B cell (primary cell): ENCODE data around the gene PCBP3. TPM values are rescaled to one million over a fixed set of nuclear protein-coding genes. Genes with fewer than 3 reads are reported as not detected.

Source experiments
- ATAC-seq: fragments of 200-7000 bp; cut with Tn5 transposase; one replicate; pipeline ENCODE4 v1.10.0; 2021; ENCODE audit warnings: low read depth, mild to moderate bottlenecking, moderate number of reproducible peaks, moderate library complexity
- CTCF ChIA-PET: fragments of 350-600 bp; sonication (Branson Sonifier 250); formaldehyde crosslinking; loops from one replicate; lab custom pipeline; 2021; ENCODE audit warnings: antibody characterized with exemption, inconsistent platforms; lab: Charles Lee
- POLR2A ChIA-PET: fragments of 350-600 bp; sonication (Branson Sonifier 250); formaldehyde crosslinking; loops from one replicate; lab custom pipeline; 2021; ENCODE audit warnings: antibody characterized with exemption; lab: Charles Lee
- DNase-seq: peaks from one replicate; pipeline ENCODE4 v3.0.0; 2013
- H2AFZ ChIP-seq: 2 replicates; pipeline ENCODE4 v1.6.1; 2012; ENCODE audit warnings: mild to moderate bottlenecking, low read depth, low read length; ENCODE audit not compliant: insufficient read depth, poor library complexity, severe bottlenecking
- H3K27ac ChIP-seq, 2 donors: 1 replicate in 1 of 2; 2 replicates in 1 of 2; pipeline ENCODE4 v1.5.1; 2012 to 2013; ENCODE audit warnings: low read length in 2 of 2, mild to moderate bottlenecking in 2 of 2, moderate library complexity in 1 of 2
- H3K27me3 ChIP-seq, 4 experiments: fragments of 200-600 bp in 1 of 4; sonication (generic) in 1 of 4; replicated peaks in 1 of 4; 1 replicate in 2 of 4; 2 replicates in 2 of 4; pipeline versions ENCODE4 v1.6.1 to v1.7.0; 2013 to 2016; ENCODE audit warnings: low read length in 3 of 4, mild to moderate bottlenecking in 2 of 4, mixed read lengths in 1 of 4, moderate library complexity in 1 of 4; ENCODE audit not compliant: insufficient read depth in 4 of 4, control insufficient read depth in 3 of 4; ENCODE audit errors: control extremely low read depth in 1 of 4
- H3K36me3 ChIP-seq, 2 experiments: replicated peaks in 1 of 2; 1 replicate in 1 of 2; 2 replicates in 1 of 2; pipeline versions ENCODE4 v1.6.1 to v1.7.1; 2013; ENCODE audit warnings: low read length in 1 of 2; ENCODE audit not compliant: insufficient read depth in 2 of 2, control insufficient read depth in 1 of 2; ENCODE audit errors: control extremely low read depth in 1 of 2, extremely low read depth in 1 of 2
- H3K4me1 ChIP-seq, 2 donors: fragments of 200-600 bp in 1 of 2; sonication (generic) in 1 of 2; 1 replicate in 1 of 2; 2 replicates in 1 of 2; pipeline versions ENCODE4 v1.5.1 to v1.6.1; 2013 to 2017; ENCODE audit warnings: low read length in 2 of 2; ENCODE audit not compliant: control insufficient read depth in 2 of 2, insufficient read depth in 2 of 2
- H3K4me2 ChIP-seq: replicated peaks from 2 replicates; pipeline ENCODE3; 2012; ENCODE audit warnings: mild to moderate bottlenecking, low read depth, low read length; ENCODE audit not compliant: poor library complexity, severe bottlenecking
- H3K4me3 ChIP-seq, 5 experiments: fragments of 200-600 bp in 1 of 5; sonication (generic) in 1 of 5; 1 replicate in 3 of 5; 2 replicates in 2 of 5; pipeline versions ENCODE4 v1.5.1 to v1.7.0; 2011 to 2016; ENCODE audit warnings: low read length in 4 of 5, mild to moderate bottlenecking in 4 of 5, low read depth in 2 of 5, control low read depth in 1 of 5, moderate library complexity in 1 of 5; ENCODE audit not compliant: insufficient read depth in 1 of 5; ENCODE audit errors: control extremely low read depth in 1 of 5, extremely low read depth in 1 of 5
- H3K79me2 ChIP-seq: fragments of 200-600 bp; sonication (generic); one replicate; pipeline ENCODE4 v1.6.0; 2016; ENCODE audit warnings: low read length; ENCODE audit not compliant: control insufficient read depth, insufficient read depth
- H3K9ac ChIP-seq: fragments of 200-600 bp; sonication (generic); 2 replicates; pipeline ENCODE4 v1.6.1; 2017; ENCODE audit warnings: mild to moderate bottlenecking, low read length, moderate library complexity
- H3K9me3 ChIP-seq, 3 donors: one replicate each; pipeline versions ENCODE4 v1.6.1 to v1.7.1; 2013; ENCODE audit warnings: low read length in 2 of 3; ENCODE audit not compliant: control insufficient read depth in 2 of 3, insufficient read depth in 1 of 3; ENCODE audit errors: control extremely low read depth in 1 of 3
- H4K20me1 ChIP-seq: 2 replicates; pipeline ENCODE4 v1.6.0; 2012; ENCODE audit warnings: mild to moderate bottlenecking, low read length; ENCODE audit not compliant: insufficient read depth, control insufficient read depth, poor library complexity, severe bottlenecking
- H3K27ac Mint-ChIP-seq: one replicate; pipeline ENCODE4 v1.8.0; 2021; ENCODE audit warnings: mixed read lengths
- H3K27me3 Mint-ChIP-seq: one replicate; pipeline ENCODE4 v1.8.0; 2021; ENCODE audit warnings: mixed read lengths
- H3K4me1 Mint-ChIP-seq: one replicate; pipeline ENCODE4 v1.8.0; 2021; ENCODE audit warnings: mixed read lengths
- H3K4me3 Mint-ChIP-seq: one replicate; pipeline ENCODE4 v1.8.0; 2021; ENCODE audit warnings: mixed read lengths
- H3K9me3 Mint-ChIP-seq: one replicate; pipeline ENCODE4 v1.8.0; 2022; ENCODE audit warnings: mixed read lengths; ENCODE audit not compliant: insufficient read depth
- CTCF ChIP-seq: fragments of 200-600 bp; IDR thresholded peaks from one replicate; pipeline ENCODE4 v1.8.0; 2022; ENCODE audit warnings: antibody characterized with exemption, mild to moderate bottlenecking
- EZH2 ChIP-seq: IDR thresholded peaks from 2 replicates; pipeline ENCODE4 v1.6.1; 2012; ENCODE audit warnings: borderline replicate concordance, low read depth, mild to moderate bottlenecking, moderate library complexity, low read length; ENCODE audit not compliant: insufficient read depth, poor library complexity, severe bottlenecking
- WGBS: methylation state at CpG from one replicate; pipeline ENCODE4 v1.1.5; 2013; ENCODE audit warnings: missing lambda C conversion rate; ENCODE audit not compliant: insufficient coverage; 5-methylcytosine and 5-hydroxymethylcytosine counted together
- intact Hi-C: fragments of 100-400 bp; cut with micrococcal nuclease; formaldehyde crosslinking; loops from one replicate; pipeline ENCODE4 v1.10.0; 2022
- polyA plus RNA-seq: library from polyadenylated mRNA; depleted of rRNA; stranded (reverse); fragments of >200 nt; gene quantifications from 2 replicates; pipeline ENCODE4 v1.2.3, GENCODE V29; 2012
- total RNA-seq, 2 donors: library from RNA; stranded (reverse); fragments of 120-200 nt in 1 of 2; gene quantifications; 1 replicate in 1 of 2; 2 replicates in 1 of 2; pipeline versions ENCODE4 v1.2.3 to v1.2.4, GENCODE V29; 2013 to 2022

PCBP3 gene
- total and polyA plus RNA-seq, 2 donors (not counting 1 experiment from before 2014, with no cell fraction given) = 0.45 to 2.7 TPM

- Mint-ChIP-seq H3K9me3 (no peaks in the 10 kb centered on the region), H3K27ac (no peak overlapping the region), H3K4me1 (no peaks in the 10 kb centered on the region), H3K27me3 (no peaks in the 10 kb centered on the region), H3K4me3 (no peak overlapping the region)
- TF ChIP-seq EZH2 = no peak
- no peak for TF ChIP-seq CTCF
- H3K27ac ChIP-seq = no peak overlapping the region
- CTCF ChIA-PET = no interaction called here
- H3K4me2 ChIP-seq = no peak overlapping the region
- H2AFZ ChIP-seq = no peak overlapping the region
- intact Hi-C loops = no loop called here
- no peaks in the 10 kb centered on the region for H3K9me3 ChIP-seq
- H3K79me2 ChIP-seq = no peaks in the 10 kb centered on the region
- POLR2A ChIA-PET = no interaction called here
- no peaks in the 10 kb centered on the region for H3K27me3 ChIP-seq
- no peaks in the 10 kb centered on the region for H3K36me3 ChIP-seq
- H4K20me1 ChIP-seq = no peaks in the 10 kb centered on the region
- H3K4me1 ChIP-seq = no peaks in the 10 kb centered on the region
- no peak overlapping the region for H3K9ac ChIP-seq
- ATAC-seq (no peak), DNase-seq (no peak)
- WGBS = 94% methylated on average over 12 of the region's 23 CpGs
- no peak overlapping the region for H3K4me3 ChIP-seq
Measured at GRCh38 chr21:45909238-45909988, 265.9 kb downstream of the PCBP3 start.

GRCh38 chr21:45910155-45910547, 266.6 kb downstream of the PCBP3 start:
- POLR2A ChIA-PET = no interaction called here
- Mint-ChIP-seq H3K4me1 (no peaks in the 10 kb centered on the region), H3K9me3 (no peaks in the 10 kb centered on the region)

More at GRCh38 chr21:45910155-45910547, 266.6 kb downstream of the PCBP3 start:
- H3K9me3 ChIP-seq = no peaks in the 10 kb centered on the region
- no peaks in the 10 kb centered on the region for H3K4me1 ChIP-seq
- no peak overlapping the region for H3K4me3 Mint-ChIP-seq
- no peak overlapping the region for H2AFZ ChIP-seq
- H3K27me3 ChIP-seq = no peaks in the 10 kb centered on the region
- H3K79me2 ChIP-seq = no peaks in the 10 kb centered on the region
- H3K4me3 ChIP-seq = no peak overlapping the region
- no peak overlapping the region for H3K27ac Mint-ChIP-seq
- H3K27me3 Mint-ChIP-seq = no peaks in the 10 kb centered on the region
- no peaks in the 10 kb centered on the region for H3K36me3 ChIP-seq
- CTCF ChIA-PET = no interaction called here
- ATAC-seq (no peak), DNase-seq (no peak)
- no peak for TF ChIP-seq CTCF
- TF ChIP-seq EZH2 = no peak
- no peak overlapping the region for H3K9ac ChIP-seq
- no peak overlapping the region for H3K27ac ChIP-seq
- 80% methylated on average over 3 of the region's 5 CpGs for WGBS
- H4K20me1 ChIP-seq = no peaks in the 10 kb centered on the region
- H3K4me2 ChIP-seq = no peak overlapping the region
- intact Hi-C loops = no loop called here
